Natural killer cell (primary cell): ENCODE measurements around the gene PLD4. TPM values are rescaled to one million over a fixed set of nuclear protein-coding genes. Genes with fewer than 3 reads are reported as not detected.
"Not testable (repeated sequence)": the region's sequence is repeated elsewhere in the genome, so short reads cannot be mapped to it uniquely, and the experiment has no call there.

ENCODE experiments used
- ATAC-seq, 3 donors: fragments of 150-1000 bp in 2 of 3; fragments of 200-7000 bp in 1 of 3; cut with Tn5 transposase; 1 replicate in 1 of 3; 2 replicates in 2 of 3; pipeline ENCODE4 v1.10.0; 2021; ENCODE audit warnings: mild to moderate bottlenecking in 2 of 3, moderate library complexity in 2 of 3
- DNase-seq, 2 donors: peaks; one replicate each; pipeline versions ENCODE4 v3.0.0 to v3.0.0-alpha.2; 2013 to 2021; ENCODE audit warnings: mixed read lengths in 1 of 2
- H3K27ac ChIP-seq: one replicate; pipeline ENCODE4 v1.5.1; 2013; ENCODE audit warnings: mild to moderate bottlenecking, low read length
- H3K27me3 ChIP-seq: one replicate; pipeline ENCODE4 v1.6.1; 2013; ENCODE audit warnings: low read length; ENCODE audit not compliant: control insufficient read depth, insufficient read depth
- H3K36me3 ChIP-seq: one replicate; pipeline ENCODE4 v1.6.1; 2013; ENCODE audit warnings: low read length; ENCODE audit not compliant: control insufficient read depth, insufficient read depth
- H3K4me1 ChIP-seq: one replicate; pipeline ENCODE4 v1.6.1; 2013; ENCODE audit warnings: low read length; ENCODE audit not compliant: control insufficient read depth, insufficient read depth
- H3K4me3 ChIP-seq: one replicate; pipeline ENCODE4 v1.5.1; 2013; ENCODE audit warnings: low read length
- H3K9me3 ChIP-seq: one replicate; pipeline ENCODE4 v1.6.1; 2013; ENCODE audit warnings: low read length; ENCODE audit not compliant: control insufficient read depth, insufficient read depth
- H3K27ac Mint-ChIP-seq, 2 donors: one replicate each; pipeline ENCODE4 v1.8.0; 2022; ENCODE audit warnings: mild to moderate bottlenecking in 2 of 2, mixed read lengths in 2 of 2, moderate library complexity in 1 of 2
- H3K27me3 Mint-ChIP-seq, 2 donors: one replicate each; pipeline ENCODE4 v1.8.0; 2022; ENCODE audit warnings: low read depth in 2 of 2, mixed read lengths in 2 of 2
- H3K36me3 Mint-ChIP-seq: one replicate; pipeline ENCODE4 v1.8.0; 2022; ENCODE audit warnings: mixed read lengths
- H3K4me1 Mint-ChIP-seq, 2 donors: one replicate each; pipeline ENCODE4 v1.8.0; 2022; ENCODE audit warnings: mixed read lengths in 2 of 2
- H3K4me3 Mint-ChIP-seq: one replicate; pipeline ENCODE4 v1.8.0; 2022; ENCODE audit warnings: mild to moderate bottlenecking, moderate library complexity, mixed read lengths
- H3K9me3 Mint-ChIP-seq, 2 donors: one replicate each; pipeline ENCODE4 v1.8.0; 2022; ENCODE audit warnings: mixed read lengths in 2 of 2
- WGBS: methylation state at CpG from one replicate; pipeline ENCODE4 v1.1.7; 2013; ENCODE audit warnings: missing lambda C conversion rate; ENCODE audit not compliant: insufficient coverage; 5-methylcytosine and 5-hydroxymethylcytosine counted together
- intact Hi-C: fragments of 100-400 bp; cut with micrococcal nuclease; formaldehyde crosslinking; loops from one replicate; pipeline ENCODE4 v1.14.2; 2022
- total RNA-seq, 4 donors: library from RNA; stranded (reverse); fragments of 120-200 nt in 1 of 4; gene quantifications; one replicate each; pipeline versions ENCODE4 v1.2.3 to v1.2.4, GENCODE V29; 2013 to 2022
- TF ChIP-seq, protein P1 (sequence below): fragments of 200-600 bp; IDR thresholded peaks from one replicate; pipeline ENCODE4 v1.8.0; 2022; ENCODE audit warnings: antibody characterized with exemption

Gene PLD4
- total RNA-seq, 3 donors from 2014 or later (not counting 1 experiment from before 2014, with no cell fraction given), result 1.7 to 7.2 (median 2.9) TPM

DNA sequence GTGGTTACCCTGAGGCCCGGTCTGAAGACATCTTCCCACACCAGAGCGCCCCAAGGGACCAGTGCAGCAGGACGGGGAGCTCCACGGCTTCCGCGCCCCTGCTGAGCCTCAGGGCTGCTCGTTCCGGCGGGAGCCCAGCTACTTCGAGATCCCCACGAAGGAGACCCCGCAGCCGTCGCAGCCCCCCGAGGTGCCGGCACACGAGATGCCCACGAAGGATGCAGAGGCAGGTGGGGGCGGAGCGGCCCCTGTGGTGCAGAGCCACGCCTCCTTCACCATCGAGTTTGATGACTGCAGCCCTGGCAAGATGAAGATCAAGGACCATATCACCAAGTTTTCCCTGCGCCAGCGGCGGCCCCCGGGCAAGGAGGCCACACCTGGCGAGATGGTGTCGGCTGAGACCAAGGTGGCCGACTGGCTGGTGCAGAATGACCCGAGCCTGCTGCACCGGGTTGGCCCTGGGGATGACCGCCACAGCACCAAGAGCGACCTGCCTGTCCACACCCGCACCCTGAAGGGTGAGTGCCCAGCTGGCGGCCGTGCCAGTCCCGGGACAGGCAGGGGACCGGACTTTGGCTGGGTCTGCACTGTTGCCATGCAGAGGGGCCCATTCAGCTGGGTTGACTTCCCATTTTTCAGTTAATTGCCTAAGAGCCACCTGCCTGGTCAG, 41.6 kb upstream of the PLD4 start:
- ATAC-seq (no peak), DNase-seq (no peak)
- TF ChIP-seq, protein P1, sequence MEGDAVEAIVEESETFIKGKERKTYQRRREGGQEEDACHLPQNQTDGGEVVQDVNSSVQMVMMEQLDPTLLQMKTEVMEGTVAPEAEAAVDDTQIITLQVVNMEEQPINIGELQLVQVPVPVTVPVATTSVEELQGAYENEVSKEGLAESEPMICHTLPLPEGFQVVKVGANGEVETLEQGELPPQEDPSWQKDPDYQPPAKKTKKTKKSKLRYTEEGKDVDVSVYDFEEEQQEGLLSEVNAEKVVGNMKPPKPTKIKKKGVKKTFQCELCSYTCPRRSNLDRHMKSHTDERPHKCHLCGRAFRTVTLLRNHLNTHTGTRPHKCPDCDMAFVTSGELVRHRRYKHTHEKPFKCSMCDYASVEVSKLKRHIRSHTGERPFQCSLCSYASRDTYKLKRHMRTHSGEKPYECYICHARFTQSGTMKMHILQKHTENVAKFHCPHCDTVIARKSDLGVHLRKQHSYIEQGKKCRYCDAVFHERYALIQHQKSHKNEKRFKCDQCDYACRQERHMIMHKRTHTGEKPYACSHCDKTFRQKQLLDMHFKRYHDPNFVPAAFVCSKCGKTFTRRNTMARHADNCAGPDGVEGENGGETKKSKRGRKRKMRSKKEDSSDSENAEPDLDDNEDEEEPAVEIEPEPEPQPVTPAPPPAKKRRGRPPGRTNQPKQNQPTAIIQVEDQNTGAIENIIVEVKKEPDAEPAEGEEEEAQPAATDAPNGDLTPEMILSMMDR, result no peak
- H3K4me1 ChIP-seq, result no peaks in the 10 kb centered on the region
- no peak overlapping the region for H3K27ac Mint-ChIP-seq
- H3K9me3 ChIP-seq, result no peaks in the 10 kb centered on the region
- no peaks in the 10 kb centered on the region for H3K27me3 ChIP-seq
- H3K9me3 Mint-ChIP-seq, result no peaks in the 10 kb centered on the region
- intact Hi-C loops, result no loop called here
- H3K4me3 ChIP-seq, result no peak overlapping the region
- H3K36me3 Mint-ChIP-seq, result no peaks in the 10 kb centered on the region
- no peaks in the 10 kb centered on the region for H3K36me3 ChIP-seq
- no peaks in the 10 kb centered on the region for H3K4me1 Mint-ChIP-seq
- no peaks in the 10 kb centered on the region for H3K27me3 Mint-ChIP-seq
- WGBS, result 83% methylated on average over 38 of the region's 38 CpGs
- no peak overlapping the region for H3K4me3 Mint-ChIP-seq
- no peak overlapping the region for H3K27ac ChIP-seq

DNA sequence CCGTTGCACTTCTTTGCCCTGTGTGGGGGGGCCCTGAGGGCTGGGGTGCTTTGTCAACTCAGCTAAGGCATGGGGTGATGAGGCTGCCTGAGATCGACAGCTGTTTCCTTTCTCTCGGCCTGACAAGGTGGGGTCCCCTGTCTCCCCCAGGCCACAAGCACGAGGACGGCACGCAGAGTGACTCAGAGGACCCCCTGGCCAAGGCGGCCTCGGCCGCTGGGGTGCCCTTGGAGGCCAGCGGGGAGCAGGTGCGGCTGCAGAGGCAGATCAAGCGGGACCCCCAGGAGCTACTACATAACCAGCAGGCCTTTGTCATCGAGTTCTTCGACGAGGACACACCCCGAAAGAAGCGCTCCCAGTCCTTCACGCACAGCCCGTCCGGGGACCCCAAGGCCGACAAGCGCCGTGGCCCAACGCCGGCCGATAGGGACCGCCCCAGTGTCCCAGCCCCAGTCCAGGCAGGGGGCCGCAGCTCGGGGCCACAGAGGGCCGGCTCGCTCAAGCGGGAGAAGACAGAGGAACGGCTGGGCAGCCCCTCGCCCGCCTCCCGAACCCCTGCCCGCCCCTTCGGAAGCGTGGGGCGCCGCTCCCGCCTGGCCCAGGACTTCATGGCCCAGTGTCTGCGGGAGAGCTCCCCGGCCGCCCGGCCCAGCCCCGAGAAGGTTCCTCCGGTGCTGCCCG, 40.9 kb upstream of the PLD4 start:
- no peaks in the 10 kb centered on the region for H3K4me1 Mint-ChIP-seq
- Histone ChIP-seq H3K27me3 (no peaks in the 10 kb centered on the region), H3K9me3 (no peaks in the 10 kb centered on the region), H3K4me1 (no peaks in the 10 kb centered on the region), H3K27ac (no peak overlapping the region), H3K36me3 (no peaks in the 10 kb centered on the region), H3K4me3 (no peak overlapping the region)
- intact Hi-C loops, result no loop called here
- no peaks in the 10 kb centered on the region for H3K9me3 Mint-ChIP-seq
- H3K27ac Mint-ChIP-seq, result no peak overlapping the region
- H3K36me3 Mint-ChIP-seq, result no peaks in the 10 kb centered on the region
- DNase-seq (no peak), ATAC-seq (no peak)
- TF ChIP-seq, protein P1, result no peak
- H3K27me3 Mint-ChIP-seq, result no peaks in the 10 kb centered on the region
- WGBS, result 94% methylated on average over 49 of the region's 49 CpGs
- H3K4me3 Mint-ChIP-seq, result no peak overlapping the region

DNA sequence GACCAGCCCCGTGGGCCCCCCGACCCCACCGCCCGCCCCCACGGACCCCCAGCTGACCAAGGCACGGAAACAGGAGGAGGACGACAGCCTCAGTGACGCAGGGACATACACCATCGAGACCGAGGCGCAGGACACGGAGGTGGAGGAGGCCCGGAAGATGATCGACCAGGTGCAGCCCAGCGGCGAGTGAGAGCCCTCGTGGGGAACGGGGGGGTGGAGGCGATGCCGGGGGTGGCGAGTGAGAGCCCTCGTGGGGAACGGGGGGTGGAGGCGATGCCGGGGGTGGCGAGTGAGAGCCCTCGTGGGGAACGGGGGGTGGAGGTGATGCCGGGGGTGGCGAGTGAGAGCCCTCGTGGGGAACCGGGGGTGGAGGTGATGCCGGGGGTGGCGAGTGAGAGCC, 40.3 kb upstream of the PLD4 start:
- DNase-seq, H3K27ac ChIP-seq, H3K27me3 ChIP-seq, H3K36me3 Mint-ChIP-seq, H3K36me3 ChIP-seq, H3K27me3 Mint-ChIP-seq, H3K27ac Mint-ChIP-seq, H3K4me3 Mint-ChIP-seq, ATAC-seq, H3K9me3 ChIP-seq, intact Hi-C loops, H3K4me3 ChIP-seq, H3K4me1 ChIP-seq, H3K4me1 Mint-ChIP-seq, H3K9me3 Mint-ChIP-seq: not testable (repeated sequence)
- 77% methylated on average over 21 of the region's 34 CpGs for WGBS

DNA sequence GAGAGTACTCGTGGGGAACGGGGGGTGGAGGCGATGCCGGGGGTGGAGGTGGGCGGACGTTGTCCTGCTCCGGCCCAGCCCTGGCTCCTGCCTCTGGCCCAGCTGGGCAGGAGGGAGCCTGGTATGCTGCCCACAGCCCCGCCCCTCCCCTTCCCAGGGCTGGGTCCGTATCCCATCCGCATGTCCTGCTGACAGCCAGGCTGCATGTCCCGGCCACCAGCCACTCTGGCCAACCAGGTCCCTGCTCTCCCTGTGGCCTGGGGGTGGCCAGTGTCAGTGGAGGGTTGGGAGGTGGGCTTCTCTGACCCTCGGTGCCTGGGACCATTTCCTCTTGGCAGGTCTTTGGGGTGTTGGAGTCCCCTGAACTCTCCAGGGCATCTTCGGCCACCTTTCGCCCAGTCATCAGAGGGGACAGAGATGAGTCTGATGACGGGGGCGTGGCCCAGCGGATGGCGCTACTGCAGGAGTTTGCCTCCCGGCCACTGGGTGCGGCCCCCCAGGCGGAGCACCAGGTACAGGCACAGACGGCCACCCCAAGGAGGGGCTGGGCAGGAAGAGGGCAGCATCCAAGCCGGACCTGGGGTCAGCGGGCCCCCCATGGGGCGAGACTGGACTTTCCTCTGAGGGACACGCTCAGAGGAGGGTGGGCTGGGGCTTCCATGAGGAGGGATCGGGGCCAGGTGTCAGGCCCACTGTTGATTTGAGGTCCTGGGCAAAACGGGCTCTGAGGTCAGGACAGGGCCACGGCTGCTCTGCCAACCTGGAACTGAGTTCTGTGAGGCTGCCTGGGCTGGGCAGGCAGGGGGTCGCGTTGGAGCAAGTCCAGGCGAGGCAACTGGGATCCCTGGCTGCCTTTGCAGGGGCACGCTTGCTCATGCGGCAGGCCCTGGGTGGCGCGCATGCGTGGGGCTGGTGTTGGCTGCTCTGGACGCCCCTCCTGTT, 39.4 kb upstream of the PLD4 start:
- H3K4me3 ChIP-seq, result no peak overlapping the region
- H3K27ac ChIP-seq, result no peak overlapping the region
- H3K36me3 ChIP-seq, result no peaks in the 10 kb centered on the region
- H3K27me3 Mint-ChIP-seq, result no peaks in the 10 kb centered on the region
- no peak overlapping the region for H3K27ac Mint-ChIP-seq
- no peaks in the 10 kb centered on the region for H3K4me1 Mint-ChIP-seq
- ATAC-seq (no peak), DNase-seq (no peak)
- no peak overlapping the region for H3K4me3 Mint-ChIP-seq
- no peaks in the 10 kb centered on the region for H3K27me3 ChIP-seq
- H3K9me3 Mint-ChIP-seq, result no peaks in the 10 kb centered on the region
- WGBS, result 92% methylated on average over 38 of the region's 38 CpGs
- TF ChIP-seq, protein P1, result no peak
- no peaks in the 10 kb centered on the region for H3K4me1 ChIP-seq
- no peaks in the 10 kb centered on the region for H3K9me3 ChIP-seq
- intact Hi-C loops, result no loop called here
- no peaks in the 10 kb centered on the region for H3K36me3 Mint-ChIP-seq
